UCSD-AML1 (cell line): ENCODE results near the gene ANTXR1.

Experiments
- DNase-seq: peaks from one replicate; lab custom pipeline; 2025; ENCODE audit not compliant: unreplicated experiment; lab: John Stamatoyannopoulos, UW

Gene ANTXR1

DNA sequence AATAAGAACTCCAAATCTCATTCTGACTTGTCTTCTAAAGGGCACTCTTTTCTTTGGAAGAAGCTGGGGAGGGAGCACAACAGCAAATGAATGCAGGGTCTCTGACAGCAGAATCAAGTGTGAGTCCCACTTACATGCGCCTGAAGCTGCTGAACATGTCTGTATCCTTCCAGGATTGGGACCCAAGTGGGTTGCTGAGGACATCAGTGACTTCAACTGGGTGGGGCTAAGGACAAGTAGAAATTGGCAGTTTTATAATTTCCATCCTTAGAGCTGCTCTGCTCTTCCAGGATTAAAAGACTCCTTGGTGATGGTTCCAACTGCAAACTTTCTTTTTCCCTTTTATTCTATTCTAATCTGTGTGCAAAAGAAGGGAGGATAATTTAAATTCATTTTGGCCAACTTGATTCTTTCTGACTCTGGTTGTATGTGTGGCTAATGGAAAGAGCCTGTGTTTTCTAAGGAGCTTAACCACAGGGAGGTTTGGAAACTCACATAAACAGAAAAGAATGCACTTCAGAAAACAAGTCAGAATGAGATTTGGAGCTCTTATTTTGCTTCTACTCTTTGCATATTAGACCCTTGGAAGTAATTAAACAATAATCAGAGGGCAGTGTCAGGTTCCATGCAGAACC, 20.6 kb downstream of the ANTXR1 start:
- no peak for DNase-seq

DNA sequence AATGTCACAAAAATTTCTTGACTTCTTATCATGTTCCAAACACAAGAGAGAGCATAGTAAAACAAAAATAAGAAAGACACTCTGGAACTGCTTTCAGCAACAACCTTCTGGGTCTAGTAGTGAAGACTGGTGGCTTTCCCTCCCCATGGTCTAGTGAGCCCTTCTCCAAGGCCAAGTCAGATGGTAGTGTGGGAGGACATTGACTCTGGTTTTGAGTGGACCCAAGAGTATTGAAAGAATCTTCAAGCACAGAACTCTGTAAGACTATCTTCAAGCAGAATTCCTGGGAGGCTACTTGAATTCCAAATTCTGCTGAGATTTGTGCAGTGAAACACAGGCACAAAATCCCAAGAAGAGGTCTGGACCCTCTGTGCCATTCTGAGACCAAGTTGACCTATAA, 21.1 kb downstream of the ANTXR1 start:
- no peak for DNase-seq

DNA sequence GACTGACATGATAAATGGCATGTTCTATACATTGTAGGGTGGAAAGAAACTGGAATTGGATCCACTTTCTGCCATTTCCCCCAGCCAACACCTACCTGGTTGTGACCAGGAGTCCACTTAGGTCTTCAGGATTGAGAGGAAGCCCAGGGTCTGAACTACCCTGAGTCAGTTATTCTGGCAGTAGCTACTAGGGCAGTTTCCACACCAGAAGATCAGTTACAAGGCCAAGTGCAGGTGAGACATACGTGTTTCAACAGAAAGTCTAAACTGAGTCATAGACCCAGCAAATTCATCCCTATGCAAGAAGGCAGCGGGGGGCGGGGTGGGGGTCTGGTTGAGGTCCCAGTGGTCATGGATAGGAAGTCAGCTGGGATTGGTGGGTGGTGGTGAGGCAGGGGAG, 21.9 kb downstream of the ANTXR1 start:
- DNase-seq: no peak

DNA sequence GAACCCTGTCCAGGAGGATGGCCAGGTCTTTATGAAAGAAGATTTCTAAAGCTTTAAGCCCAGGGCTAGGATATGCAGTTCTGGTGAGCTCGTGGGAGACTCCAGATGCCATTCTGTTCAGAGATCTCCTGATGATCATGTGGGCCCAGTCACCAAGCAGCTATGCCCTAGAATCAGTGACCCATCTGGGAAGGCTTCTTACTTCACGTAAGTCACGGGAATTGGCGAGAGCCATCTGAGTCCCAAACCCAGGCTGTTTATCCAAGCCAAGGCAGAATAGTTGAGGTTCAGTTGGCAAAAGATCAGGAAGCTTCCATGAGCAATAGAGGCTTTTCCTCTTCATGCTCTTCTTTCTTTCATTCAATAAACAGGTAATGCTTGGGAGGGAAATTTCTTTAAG, 23.9 kb downstream of the ANTXR1 start:
- no peak for DNase-seq

DNA sequence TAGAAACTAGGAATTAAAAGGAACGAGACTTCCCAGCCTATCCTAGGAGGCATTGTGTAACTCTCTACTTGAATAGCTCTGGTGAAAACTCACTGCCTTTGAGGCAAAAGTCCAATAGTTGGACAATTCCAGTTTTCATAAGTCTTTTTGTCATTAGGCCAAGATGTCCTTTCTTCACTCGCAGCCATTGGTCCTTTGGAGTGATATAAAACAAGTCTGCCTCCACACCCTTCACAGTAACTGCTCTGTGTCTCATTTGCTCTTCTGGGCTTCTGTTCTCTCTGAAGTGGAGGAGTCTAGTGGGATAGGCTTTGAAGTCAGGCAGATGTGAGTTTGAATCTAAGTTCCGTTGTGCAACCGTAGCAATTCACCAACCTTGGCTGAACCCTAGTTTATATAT, 28.2 kb downstream of the ANTXR1 start:
- no peak for DNase-seq

DNA sequence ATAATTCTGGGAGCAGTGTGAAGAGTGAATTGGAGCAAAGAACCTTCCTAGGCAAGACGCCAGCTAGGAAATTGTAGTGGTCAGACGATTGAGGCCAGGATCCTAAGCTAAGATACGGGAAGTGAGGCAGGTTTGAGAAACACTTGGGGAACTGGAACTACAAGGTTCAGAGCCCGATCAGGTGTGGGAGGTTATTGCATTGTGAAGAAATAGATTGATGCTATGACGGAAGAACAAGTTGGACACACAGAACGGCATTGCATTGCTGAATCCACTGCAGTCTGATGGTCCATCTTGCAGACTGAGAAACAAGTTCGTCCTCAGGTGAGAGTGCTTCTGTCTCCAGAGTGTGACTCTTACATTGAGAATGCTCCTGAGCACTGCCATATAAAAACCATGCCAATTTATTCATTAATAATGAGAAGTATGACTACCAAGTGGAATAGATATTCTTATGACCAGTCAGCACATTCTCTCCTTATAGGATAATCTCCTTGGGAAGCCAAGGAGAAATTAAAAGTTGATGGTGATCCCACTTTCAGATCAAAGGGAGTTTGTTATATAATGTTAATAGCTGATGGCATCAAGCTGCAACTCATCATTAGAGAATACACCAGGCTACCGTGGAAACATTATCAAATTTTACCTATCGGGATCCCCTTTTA, 30.9 kb downstream of the ANTXR1 start:
- no peak for DNase-seq

DNA sequence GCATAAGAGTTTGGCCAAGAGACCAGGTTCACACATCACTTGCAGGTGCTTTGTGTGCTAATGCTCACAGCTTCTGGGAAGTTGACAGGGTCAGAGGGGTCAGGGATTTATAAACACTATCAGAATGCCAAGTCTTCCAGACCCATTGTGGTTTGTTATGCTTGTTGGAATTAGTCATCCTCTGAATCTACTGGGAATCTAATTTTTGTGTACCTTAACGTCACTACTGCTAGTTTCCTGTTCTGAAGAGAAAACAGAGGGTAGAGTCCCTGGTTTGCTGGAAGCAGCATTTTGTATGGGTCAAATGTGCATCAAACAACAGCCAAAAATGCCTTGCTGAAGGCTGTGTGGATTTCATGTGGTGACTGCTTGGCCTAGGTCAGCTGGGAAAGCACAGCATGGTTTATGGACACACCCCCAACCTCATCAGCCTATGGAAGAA, 33.3 kb downstream of the ANTXR1 start:
- DNase-seq: no peak

DNA sequence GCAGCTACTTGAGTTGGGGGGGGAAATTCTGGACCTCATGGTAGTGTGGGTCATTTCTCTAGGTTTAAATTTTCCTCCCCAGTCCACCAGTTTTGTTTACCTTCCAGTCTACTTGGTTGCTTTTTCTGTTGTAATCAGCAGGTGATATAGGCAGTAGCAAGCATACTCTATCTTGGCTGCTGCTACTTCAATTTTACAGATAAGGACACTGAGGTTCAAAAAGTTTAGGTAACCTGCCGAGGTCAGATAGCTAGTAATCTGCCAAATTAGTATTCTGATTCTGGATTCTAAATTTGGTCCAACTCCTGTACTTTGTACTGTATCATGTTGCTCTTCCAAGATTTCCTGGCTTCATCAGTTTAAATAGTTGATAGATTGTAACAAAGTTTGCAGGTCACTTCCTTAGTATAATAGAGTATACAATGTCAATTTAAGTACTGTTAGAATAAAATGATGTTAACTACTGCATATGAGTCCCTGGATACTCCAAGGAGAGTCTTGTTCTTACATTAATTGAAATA, 34.7 kb downstream of the ANTXR1 start:
- no peak for DNase-seq

DNA sequence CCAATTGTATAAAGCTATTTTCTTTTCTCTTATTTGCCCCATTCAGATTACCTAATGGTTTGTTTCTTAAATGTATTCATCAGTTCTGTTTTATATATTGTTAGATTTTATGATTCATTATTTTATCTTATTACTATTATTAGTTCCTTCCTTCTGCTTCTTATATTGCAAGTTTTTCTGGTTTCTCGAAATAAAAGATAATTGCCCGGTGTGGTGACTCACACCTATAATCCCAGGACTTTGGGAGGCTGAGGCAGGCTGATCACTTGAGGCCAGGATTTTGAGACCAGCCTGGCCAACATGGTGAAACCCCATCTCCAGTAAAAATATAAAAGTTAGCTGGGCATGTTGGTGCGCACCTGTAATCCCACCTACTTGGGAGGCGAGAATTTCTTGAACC, 37.8 kb downstream of the ANTXR1 start:
- no peak for DNase-seq

DNA sequence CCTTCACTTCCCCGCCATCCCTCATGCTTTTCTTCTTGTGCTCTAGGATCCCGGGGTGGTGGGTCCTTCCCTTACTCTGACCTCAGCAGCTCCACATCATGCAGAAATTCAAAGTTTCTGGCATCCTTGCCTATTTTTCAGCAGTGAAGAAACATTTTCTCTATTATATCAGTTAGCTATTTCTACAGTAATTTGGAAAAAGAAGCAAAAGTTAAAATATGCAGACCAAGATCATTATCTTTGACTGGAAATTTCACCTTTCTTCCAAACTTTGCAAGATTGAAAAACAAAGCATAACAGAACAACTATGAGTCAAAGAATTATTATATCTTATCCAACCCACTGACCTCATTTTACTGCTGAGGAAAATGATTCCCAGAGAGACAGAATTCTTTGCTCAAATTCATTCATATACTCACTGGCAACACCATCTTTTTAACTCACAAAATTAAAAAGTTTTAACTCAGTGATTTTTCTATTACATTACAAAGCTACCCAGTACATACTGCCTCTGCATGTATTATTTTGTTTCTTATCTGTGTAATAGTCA, 40.5 kb downstream of the ANTXR1 start:
- no peak for DNase-seq

DNA sequence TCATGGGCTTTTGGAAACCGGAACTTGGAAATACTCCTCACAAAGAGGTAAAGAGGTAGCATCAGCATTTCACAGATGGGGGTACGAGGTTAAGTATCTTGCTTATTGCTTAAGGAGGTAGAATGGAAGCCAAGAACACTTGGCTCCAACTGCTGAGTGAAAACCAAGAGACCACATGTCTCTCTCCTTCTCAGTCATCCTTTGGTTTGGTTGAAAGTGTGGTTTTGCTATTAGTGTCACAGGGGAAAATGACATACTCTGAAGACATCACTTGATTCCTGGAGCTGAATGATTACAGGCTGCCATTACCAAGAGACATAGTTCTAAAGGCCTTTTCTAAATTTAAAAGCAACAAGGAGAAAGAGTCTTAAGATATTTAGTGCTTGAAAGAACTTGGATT, 41.5 kb downstream of the ANTXR1 start:
- no peak for DNase-seq

DNA sequence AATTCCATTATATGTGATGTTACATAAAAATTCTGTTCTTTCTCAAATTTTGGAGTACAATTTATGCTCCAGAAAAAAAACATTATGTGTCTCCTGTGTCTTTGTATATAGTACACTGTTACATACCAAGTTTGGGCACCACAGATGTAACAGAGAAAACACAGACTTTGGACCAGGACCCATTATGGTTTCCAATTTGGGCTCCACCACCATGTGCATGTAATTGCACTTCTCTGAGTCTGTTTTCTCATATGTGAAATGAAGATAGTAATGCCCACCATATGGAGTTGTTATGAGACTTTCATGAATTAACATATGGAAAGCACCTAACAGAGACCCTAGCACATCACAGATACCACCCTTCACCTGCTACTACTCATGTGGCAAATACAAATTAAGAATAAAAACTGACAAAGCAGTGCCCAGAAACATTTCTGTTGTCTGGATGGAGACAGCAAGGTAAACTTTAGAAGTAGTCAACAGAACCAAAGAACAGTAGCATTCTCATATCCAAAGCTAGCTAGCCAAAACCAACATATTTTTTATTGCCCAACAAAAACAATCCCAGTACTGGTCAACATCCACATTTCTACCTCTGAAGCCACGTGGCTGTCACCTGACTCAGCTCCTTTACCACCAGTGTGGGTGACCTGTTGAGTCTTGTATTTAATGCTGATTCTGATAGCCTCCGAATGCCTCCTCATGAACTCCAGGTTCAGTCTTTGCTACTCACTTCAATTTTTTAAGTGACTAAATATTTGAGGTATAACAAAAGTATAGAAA, 42.9 kb downstream of the ANTXR1 start:
- DNase-seq: no peak

DNA sequence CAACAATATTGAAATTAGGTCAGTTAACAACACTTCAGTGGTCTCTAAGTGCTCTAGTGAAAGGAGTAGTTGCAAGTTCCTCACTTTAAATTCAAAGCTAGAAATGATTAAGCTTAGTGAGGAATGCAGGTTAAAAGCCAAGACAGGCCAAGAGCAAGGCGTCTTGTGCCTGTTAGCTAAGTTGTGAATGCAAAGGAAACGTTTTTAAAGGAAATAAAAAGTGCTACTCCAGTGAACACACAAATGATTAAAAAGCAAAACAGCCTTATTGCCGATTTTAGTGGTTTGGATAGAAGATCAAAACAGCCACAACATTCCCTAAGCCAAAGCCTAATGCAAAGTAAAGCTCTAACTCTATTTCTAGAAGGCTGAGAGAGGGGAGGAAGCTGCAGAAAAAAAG, 44.7 kb downstream of the ANTXR1 start:
- DNase-seq: no peak

DNA sequence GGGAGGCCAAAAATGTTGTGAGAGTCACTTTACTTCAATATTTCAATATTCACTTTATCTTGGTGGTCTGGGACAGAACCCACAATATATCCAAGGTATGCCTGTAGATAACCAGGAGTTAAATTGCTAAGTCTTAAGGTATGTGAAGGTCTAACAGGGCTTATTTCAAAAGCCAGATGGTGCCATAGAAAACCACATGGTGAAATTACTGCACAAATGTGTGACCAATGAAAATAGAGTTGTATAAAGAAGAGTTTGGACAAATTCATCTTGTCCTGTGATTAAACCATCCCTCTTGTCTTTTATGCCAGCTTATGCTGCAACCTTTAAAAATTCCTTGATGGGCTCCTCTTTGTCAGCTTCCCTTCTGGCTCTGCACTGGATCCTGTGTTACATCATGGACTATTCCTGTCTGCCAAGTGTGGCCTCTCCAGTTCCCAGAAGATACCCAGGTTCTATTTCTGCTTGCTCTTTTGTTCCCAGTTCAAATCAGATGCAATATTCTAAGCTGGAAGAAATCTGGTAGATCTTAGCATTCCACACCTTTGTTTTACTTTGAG, 46.8 kb downstream of the ANTXR1 start:
- no peak for DNase-seq

DNA sequence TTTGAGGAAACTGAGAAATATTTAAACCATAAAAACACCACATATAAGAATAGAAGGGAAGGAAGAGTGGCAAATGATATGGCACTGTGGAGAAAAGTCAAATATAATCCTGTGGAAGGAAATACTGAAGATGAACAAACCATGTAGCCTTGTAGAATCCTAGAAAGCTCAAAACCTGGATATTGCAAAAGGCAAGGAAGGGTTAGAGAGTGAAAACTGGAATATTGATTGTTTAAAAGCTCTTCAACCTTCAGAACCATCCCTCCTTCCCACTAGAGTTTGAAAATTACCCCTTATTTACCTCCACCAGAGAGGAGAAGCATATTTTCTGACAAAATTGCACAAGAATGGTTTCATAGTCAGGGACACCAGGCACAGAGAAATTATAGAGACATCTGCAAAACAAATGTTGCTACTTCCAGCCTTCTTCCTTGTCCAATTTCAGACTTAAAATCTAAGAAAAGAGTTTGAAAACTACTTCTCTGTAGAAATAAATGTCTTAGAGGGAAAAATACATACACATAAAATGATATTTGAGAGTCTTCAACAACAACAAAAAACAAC, 48.0 kb downstream of the ANTXR1 start:
- DNase-seq: no peak

DNA sequence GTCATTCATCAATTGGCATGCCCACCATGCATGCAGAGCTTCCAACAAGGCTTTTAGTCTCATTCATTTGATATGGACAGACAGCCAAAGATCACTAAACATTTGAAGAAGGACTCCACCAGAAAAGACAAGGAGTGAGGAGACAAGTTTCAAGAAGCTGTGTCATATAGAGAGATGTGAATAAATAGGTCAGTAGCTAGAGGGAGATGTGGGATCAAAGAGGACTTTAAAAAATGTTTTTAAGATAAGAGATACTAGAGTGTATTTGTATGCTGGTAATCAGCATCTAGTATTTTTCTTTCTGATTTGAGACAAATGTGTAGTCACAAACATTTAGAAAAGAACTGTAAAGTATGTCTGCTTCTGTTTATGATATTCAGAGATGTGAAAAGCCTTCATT, 48.5 kb downstream of the ANTXR1 start:
- no peak for DNase-seq

DNA sequence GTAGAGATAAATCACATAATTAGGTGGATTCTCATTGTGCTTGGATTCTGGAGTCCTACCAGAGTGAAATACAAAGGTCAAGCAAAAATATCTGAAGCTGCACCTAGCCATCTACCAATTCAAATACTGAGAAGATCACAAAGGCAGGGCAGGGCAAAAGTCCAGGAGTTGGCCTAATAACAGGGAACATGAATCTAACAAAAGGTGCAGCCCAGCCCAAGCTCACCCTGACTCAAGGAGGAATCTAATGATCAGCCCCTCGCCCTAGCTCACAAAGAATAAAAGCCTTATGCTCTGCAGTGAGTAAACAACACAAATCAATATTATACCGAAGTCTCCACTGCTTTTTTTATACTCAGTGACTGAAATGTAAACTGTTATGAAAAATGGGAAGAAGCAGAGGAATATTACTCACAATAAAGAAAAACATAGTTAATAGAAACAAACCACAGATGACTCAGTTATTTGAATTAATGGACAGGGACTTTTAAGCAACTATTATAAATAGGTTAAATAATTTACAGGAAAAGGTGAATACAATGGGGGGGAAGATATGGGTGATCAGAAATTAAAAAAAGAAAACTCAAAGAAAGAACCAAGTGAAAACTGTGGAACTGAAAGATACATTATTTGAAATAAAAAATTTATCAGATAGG, 49.5 kb downstream of the ANTXR1 start:
- no peak for DNase-seq

DNA sequence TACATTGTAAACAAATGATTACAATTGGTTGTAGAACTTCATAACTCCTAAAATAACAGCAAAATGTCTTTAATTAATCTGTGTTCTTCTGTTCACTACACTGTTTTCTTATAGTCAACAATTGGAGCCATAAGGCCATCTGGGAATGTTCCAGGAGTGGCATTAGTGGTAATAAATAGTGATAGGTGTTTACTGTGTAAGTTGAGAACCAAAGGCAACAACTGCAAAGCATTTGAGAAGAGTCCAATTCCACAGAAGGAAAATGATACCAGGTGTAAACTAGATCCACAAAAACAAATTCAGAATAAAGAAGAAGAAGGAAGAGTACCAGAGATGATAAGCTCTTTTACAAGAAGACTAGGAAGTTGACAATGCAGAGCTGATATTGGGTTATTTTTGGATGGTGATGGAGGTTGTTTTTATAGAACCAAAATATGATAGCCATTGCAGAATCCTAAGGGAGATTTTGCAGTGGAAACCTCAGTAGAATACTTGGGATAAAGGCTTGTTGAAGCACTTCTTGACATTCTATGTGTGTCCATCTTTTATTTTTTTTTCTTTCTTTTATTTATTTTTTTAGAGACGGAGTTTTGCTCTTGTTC, 52.9 kb downstream of the ANTXR1 start:
- DNase-seq: no peak

DNA sequence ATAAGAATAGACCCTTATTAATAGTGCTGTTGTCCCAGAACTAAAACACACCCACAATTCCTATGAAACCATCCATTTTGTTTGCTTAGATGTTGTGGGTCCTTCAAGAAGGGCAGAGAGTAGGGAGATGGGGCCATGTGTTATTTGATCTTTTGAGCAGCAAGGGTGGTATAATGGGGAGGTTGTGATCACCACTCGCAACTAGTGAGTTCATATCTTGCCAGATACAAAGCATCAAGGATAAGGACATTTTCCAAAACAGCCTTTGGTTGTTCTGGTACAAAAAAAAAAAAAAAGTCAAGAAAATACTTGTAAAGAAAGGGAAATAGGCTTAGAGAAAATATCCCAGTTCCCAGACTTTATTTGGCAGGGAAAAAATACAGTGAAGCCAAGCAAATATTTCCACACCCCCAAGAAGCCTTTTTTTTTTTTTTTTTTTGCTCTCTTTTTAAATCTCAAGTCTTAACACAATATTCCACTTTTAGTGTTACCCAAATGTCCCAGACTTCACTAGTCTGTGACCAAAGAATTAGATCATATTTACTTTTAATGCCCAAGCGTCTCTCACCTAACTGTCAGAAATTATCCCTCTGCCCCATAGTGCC, 54.1 kb downstream of the ANTXR1 start:
- DNase-seq: no peak

DNA sequence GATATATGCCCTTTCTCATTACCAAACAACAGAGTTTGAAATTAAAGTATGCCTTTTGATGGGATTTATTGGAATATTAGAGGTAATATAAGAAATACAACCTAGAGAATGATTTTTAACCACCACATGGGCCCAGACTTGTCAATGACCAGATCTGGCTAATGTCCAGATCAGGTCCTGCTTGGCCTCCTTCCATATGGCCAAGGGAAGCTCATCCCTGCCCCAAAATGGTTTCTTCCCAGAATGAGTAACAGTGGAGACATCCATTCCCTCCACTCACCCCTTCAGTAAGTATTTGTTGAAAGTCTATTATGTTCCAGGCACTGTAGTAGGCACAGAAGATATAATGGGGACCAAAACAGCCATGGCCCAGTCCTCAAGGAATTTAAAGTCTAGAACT, 54.9 kb downstream of the ANTXR1 start:
- DNase-seq: no peak
